GM23248 (cell line): ENCODE results near the gene ATP8A2. TPM values are rescaled to one million over a fixed set of nuclear protein-coding genes. Genes with fewer than 3 reads are reported as not detected.
A peak's percentile ranks its signal among the peaks of the same experiment; 100 is the strongest.

Experiments used
- DNase-seq: peaks from one replicate; pipeline ENCODE4 v3.0.0-alpha.2; 2015
- H2AFZ ChIP-seq: fragments of 200-600 bp; sonication (generic); 2 replicates; pipeline ENCODE4 v1.6.1; 2016; ENCODE audit warnings: antibody characterized with exemption
- H3F3A ChIP-seq: fragments of 200-600 bp; sonication (generic); 2 replicates; pipeline ENCODE4 v1.6.1; 2016; ENCODE audit warnings: mild to moderate bottlenecking, antibody characterized with exemption, mixed run types; ENCODE audit not compliant: insufficient read depth
- H3K27ac ChIP-seq: fragments of 200-600 bp; sonication (generic); 2 replicates; pipeline ENCODE4 v1.5.1; 2016; ENCODE audit warnings: mild to moderate bottlenecking
- H3K27me3 ChIP-seq: fragments of 200-600 bp; sonication (generic); replicated peaks from 2 replicates; pipeline ENCODE4 v1.6.1; 2016; ENCODE audit warnings: mild to moderate bottlenecking; ENCODE audit not compliant: insufficient read depth
- H3K36me3 ChIP-seq: fragments of 200-600 bp; sonication (generic); 2 replicates; pipeline ENCODE4 v1.6.1; 2016; ENCODE audit warnings: low read depth, mild to moderate bottlenecking
- H3K4me1 ChIP-seq: fragments of 200-600 bp; sonication (generic); 2 replicates; pipeline ENCODE4 v1.6.1; 2016; ENCODE audit warnings: mild to moderate bottlenecking; ENCODE audit not compliant: insufficient read depth
- H3K4me2 ChIP-seq: fragments of 200-600 bp; sonication (generic); one replicate; pipeline ENCODE4 v1.6.1; 2016; ENCODE audit warnings: mild to moderate bottlenecking; ENCODE audit not compliant: unreplicated experiment
- H3K4me3 ChIP-seq: fragments of 200-600 bp; sonication (generic); 2 replicates; pipeline ENCODE4 v1.5.1; 2016; ENCODE audit warnings: mild to moderate bottlenecking
- H3K79me2 ChIP-seq: fragments of 200-600 bp; sonication (generic); 2 replicates; pipeline ENCODE4 v1.6.1; 2016; ENCODE audit warnings: mild to moderate bottlenecking; ENCODE audit not compliant: insufficient read depth
- H3K9ac ChIP-seq: fragments of 200-600 bp; sonication (generic); 2 replicates; pipeline ENCODE4 v1.6.1; 2016; ENCODE audit warnings: mild to moderate bottlenecking
- H3K9me2 ChIP-seq: fragments of 200-600 bp; sonication (generic); 2 replicates; pipeline ENCODE4 v1.6.1; 2016; ENCODE audit warnings: mixed run types, mild to moderate bottlenecking, moderate library complexity; ENCODE audit not compliant: insufficient read depth
- H3K9me3 ChIP-seq: fragments of 200-600 bp; sonication (generic); one replicate; pipeline ENCODE4 v1.6.1; 2017; ENCODE audit warnings: low read depth
- H4K20me1 ChIP-seq: fragments of 200-600 bp; sonication (generic); 2 replicates; pipeline ENCODE4 v1.6.0; 2016; ENCODE audit not compliant: insufficient read depth
- EZH2 ChIP-seq: fragments of 200-600 bp; sonication (generic); IDR thresholded peaks from 2 replicates; pipeline ENCODE4 v1.6.1; 2018; ENCODE audit warnings: antibody characterized with exemption, mild to moderate bottlenecking; ENCODE audit not compliant: insufficient read depth, poor library complexity, severe bottlenecking
- EZH2phosphoT487 ChIP-seq: fragments of 200-600 bp; sonication (generic); IDR thresholded peaks from 2 replicates; pipeline ENCODE4 v1.6.1; 2018; ENCODE audit warnings: antibody characterized with exemption, moderate library complexity, mild to moderate bottlenecking, low read depth; ENCODE audit not compliant: insufficient read depth
- WGBS, 2 experiments: methylation state at CpG; one replicate each; pipeline ENCODE4 v1.1.6; 2015 to 2017; ENCODE audit warnings: low lambda C conversion rate in 2 of 2, low coverage in 1 of 2; ENCODE audit errors: missing lambda C conversion rate in 2 of 2; 5-methylcytosine and 5-hydroxymethylcytosine counted together
- in situ Hi-C: fragments of 300-500 bp; cut with MboI; formaldehyde crosslinking; loops from 2 replicates; pipeline ENCODE4 v1.15.0; 2020
- polyA plus RNA-seq: library from polyadenylated mRNA; unstranded; fragments of >200 nt; fragmentation: Nextera tagmentation; extraction: Ambion mirVana; gene quantifications from 2 replicates; pipeline ENCODE4 v1.2.1, GENCODE V29; 2016
- total RNA-seq: library from RNA; depleted of rRNA; stranded (reverse); fragments of >200 nt; shearing (Covaris generic); gene quantifications from 2 replicates; pipeline ENCODE4 v1.2.3, GENCODE V29; 2014

Gene ATP8A2
- total and polyA plus RNA-seq, 2 experiments from 2014 or later = under 0.01 to 0.05 TPM

DNA sequence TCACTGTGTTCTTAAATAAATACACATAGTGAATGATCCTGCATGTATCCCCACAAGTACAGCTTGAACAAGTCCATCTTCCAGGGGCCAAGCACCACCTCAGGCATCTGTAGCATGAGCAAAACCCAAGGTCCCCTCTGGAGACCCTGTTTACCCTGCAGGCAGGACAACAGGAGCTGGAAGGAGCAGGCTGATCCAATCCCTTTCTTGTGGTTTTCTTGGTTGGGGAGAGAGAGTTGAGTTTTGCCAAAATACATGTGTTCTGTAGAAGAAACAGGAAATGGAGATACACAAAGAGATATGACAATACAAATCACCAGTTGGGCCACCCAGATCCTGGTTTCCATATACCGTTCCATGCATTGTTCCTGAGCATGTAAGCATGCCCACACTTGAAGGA lies 587.2 kb downstream of the ATP8A2 start:
- no peak for DNase-seq
- in situ Hi-C loops = no loop called here
- Histone ChIP-seq H3K9me3 (no peaks in the 10 kb centered on the region), H3K4me2 (no peak overlapping the region), H4K20me1 (no peaks in the 10 kb centered on the region), H3K79me2 (no peaks in the 10 kb centered on the region), H3K27me3 (no peaks in the 10 kb centered on the region), H2AFZ (no peak overlapping the region), H3K4me3 (no peak overlapping the region), H3K36me3 (no peaks in the 10 kb centered on the region), H3K27ac (no peak overlapping the region), H3K9ac (no peak overlapping the region), H3K9me2 (no peaks in the 10 kb centered on the region), H3F3A (no peaks in the 10 kb centered on the region), H3K4me1 (no peaks in the 10 kb centered on the region)
- 16 to 25% methylated on average over 1 of the region's 1 CpG for WGBS, 2 experiments
- TF ChIP-seq EZH2 = no peak
- no peak for TF ChIP-seq EZH2phosphoT487

DNA sequence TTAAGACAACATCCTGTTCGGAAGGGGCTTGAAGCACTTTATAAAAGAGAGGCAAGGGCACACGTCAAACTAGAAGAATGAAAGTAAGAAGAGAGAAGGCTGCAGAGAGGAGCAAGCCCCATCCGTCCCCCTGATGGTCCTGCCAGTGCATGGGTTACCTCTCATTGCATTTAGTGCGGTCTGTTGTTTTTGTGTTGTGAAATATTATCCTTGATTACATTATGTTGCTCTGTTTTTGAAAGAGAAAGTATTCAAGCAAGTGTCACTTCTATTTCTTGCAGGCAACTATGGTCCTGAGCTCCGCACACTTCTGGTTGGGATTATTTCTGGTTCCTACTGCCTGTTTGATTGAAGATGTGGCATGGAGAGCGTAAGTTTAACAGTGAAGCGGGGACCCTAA lies 589.5 kb downstream of the ATP8A2 start:
- no peak for DNase-seq
- H3K79me2 ChIP-seq = no peaks in the 10 kb centered on the region
- in situ Hi-C loops = no loop called here
- H3F3A ChIP-seq = no peaks in the 10 kb centered on the region
- no peaks in the 10 kb centered on the region for H3K36me3 ChIP-seq
- no peak overlapping the region for H3K27ac ChIP-seq
- H3K4me2 ChIP-seq = no peak overlapping the region
- 40 to 41% methylated on average over 7 of the region's 7 CpGs for WGBS, 2 experiments
- no peak overlapping the region for H3K4me3 ChIP-seq
- H4K20me1 ChIP-seq = no peaks in the 10 kb centered on the region
- no peak overlapping the region for H2AFZ ChIP-seq
- no peaks in the 10 kb centered on the region for H3K9me3 ChIP-seq
- no peak for TF ChIP-seq EZH2phosphoT487
- TF ChIP-seq EZH2 = no peak
- no peak overlapping the region for H3K9ac ChIP-seq
- H3K4me1 ChIP-seq = no peaks in the 10 kb centered on the region
- no peaks in the 10 kb centered on the region for H3K9me2 ChIP-seq
- 0 out of 2 replicates have a peak, but pooled peaks cover 4% of the 10 kb centered on the region for H3K27me3 ChIP-seq

DNA sequence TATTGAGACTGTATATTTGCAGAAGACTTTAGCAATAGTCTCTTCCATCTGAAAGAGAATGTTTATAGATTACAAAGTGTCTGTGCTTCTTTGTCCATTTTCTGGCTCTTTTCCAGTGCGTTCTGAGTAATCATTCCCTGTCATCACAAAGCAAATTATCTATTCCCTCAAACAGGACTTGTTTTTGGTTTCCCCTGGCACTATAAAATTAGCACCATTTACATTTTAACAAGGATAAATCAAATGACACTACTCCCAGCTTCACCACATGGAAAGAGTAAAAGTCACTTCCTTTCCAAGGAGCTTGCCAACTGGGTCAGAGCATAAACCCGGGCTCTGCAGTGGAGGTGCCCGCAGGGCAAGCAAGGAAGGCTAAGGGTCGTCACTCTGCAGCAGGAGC lies 591.9 kb downstream of the ATP8A2 start:
- 0 to 3% methylated on average over 4 of the region's 4 CpGs for WGBS, 2 experiments
- Histone ChIP-seq H3K4me2 (no peak overlapping the region), H3K9me3 (no peaks in the 10 kb centered on the region), H3K4me3 (no peak overlapping the region), H3K36me3 (no peaks in the 10 kb centered on the region), H3K4me1 (no peaks in the 10 kb centered on the region), H3K27ac (no peak overlapping the region), H3K27me3 (0 out of 2 replicates have a peak, but pooled peaks cover 14% of the 10 kb centered on the region), H2AFZ (no peak overlapping the region), H3F3A (no peaks in the 10 kb centered on the region), H4K20me1 (no peaks in the 10 kb centered on the region), H3K79me2 (no peaks in the 10 kb centered on the region), H3K9ac (no peak overlapping the region), H3K9me2 (no peaks in the 10 kb centered on the region)
- peak; percentile 14 for DNase-seq
- in situ Hi-C loops = no loop called here
- TF ChIP-seq EZH2 = no peak
- TF ChIP-seq EZH2phosphoT487 = no peak

DNA sequence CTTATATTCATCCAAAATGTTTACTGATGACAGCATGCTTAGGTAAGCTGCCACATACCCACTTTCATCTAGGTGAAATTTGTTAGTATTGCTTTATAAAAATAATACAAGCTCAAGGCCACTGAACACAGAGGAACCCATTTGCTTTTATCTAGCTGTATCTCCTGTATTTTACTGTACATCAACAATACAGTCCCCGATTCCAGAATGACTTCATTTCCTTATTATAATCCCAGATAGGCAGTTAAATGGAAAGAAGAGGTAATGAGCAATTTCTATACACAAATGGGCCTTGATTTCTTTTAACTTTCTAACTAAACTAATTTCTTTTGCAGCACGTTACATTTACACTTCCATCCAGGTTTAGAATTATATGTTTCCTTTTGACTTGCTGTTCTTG lies 593.8 kb downstream of the ATP8A2 start:
- TF ChIP-seq EZH2 = no peak
- TF ChIP-seq EZH2phosphoT487 = no peak
- H3K4me3 ChIP-seq = no peak overlapping the region
- no peak overlapping the region for H3K4me2 ChIP-seq
- H3F3A ChIP-seq = no peaks in the 10 kb centered on the region
- in situ Hi-C loops = no loop called here
- H3K9ac ChIP-seq = no peak overlapping the region
- H3K27me3 ChIP-seq = 0 out of 2 replicates have a peak, but pooled peaks cover 17% of the 10 kb centered on the region
- no peaks in the 10 kb centered on the region for H4K20me1 ChIP-seq
- H3K27ac ChIP-seq = no peak overlapping the region
- H3K9me2 ChIP-seq = no peaks in the 10 kb centered on the region
- H3K36me3 ChIP-seq = no peaks in the 10 kb centered on the region
- WGBS, 2 experiments = 34 to 44% methylated on average over 2 of the region's 2 CpGs
- H3K79me2 ChIP-seq = no peaks in the 10 kb centered on the region
- H2AFZ ChIP-seq = no peak overlapping the region
- H3K4me1 ChIP-seq = no peaks in the 10 kb centered on the region
- DNase-seq = no peak
- H3K9me3 ChIP-seq = no peaks in the 10 kb centered on the region

GRCh38 chr13:25966086-25966485 lies 594.3 kb downstream of the ATP8A2 start:
- Histone ChIP-seq H3K4me2 (no peak overlapping the region), H3F3A (no peaks in the 10 kb centered on the region), H3K9me3 (no peaks in the 10 kb centered on the region), H3K27ac (no peak overlapping the region), H3K9me2 (no peaks in the 10 kb centered on the region), H3K27me3 (0 out of 2 replicates have a peak, but pooled peaks cover 17% of the 10 kb centered on the region), H3K4me1 (no peaks in the 10 kb centered on the region), H3K9ac (no peak overlapping the region), H4K20me1 (no peaks in the 10 kb centered on the region), H3K36me3 (no peaks in the 10 kb centered on the region), H3K79me2 (no peaks in the 10 kb centered on the region), H3K4me3 (no peak overlapping the region), H2AFZ (no peak overlapping the region)
- TF ChIP-seq EZH2 = no peak
- TF ChIP-seq EZH2phosphoT487 = no peak
- 31% methylated on average over 4 of the region's 4 CpGs for WGBS, 2 experiments
- in situ Hi-C loops = no loop called here
- DNase-seq = no peak
